ENCODE results near the gene TPTE.
"Not testable (repeated sequence)": the region's sequence is repeated elsewhere in the genome, so short reads cannot be mapped to it uniquely, and the experiment has no call there.

DNA sequence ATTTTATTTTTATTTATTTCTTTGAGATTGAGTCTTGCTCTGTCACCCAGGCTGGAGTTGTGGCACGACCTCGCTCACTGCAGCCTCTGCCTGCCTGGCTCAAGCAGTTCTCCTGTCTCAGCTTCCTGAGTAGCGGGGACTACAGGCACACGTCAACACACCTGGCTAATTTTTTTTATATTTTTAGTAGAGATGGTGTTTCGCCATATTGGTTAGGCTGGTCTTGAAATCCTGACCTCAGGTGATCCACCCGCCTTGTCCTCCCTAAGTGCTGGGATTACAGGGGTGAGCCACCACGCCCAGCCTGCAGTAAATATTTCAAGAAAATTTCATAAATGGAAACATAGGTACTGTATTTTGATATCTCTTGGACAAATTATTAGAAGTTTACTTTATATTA, 43.6 kb upstream of the TPTE start:
- TF ChIP-seq, protein P1, sequence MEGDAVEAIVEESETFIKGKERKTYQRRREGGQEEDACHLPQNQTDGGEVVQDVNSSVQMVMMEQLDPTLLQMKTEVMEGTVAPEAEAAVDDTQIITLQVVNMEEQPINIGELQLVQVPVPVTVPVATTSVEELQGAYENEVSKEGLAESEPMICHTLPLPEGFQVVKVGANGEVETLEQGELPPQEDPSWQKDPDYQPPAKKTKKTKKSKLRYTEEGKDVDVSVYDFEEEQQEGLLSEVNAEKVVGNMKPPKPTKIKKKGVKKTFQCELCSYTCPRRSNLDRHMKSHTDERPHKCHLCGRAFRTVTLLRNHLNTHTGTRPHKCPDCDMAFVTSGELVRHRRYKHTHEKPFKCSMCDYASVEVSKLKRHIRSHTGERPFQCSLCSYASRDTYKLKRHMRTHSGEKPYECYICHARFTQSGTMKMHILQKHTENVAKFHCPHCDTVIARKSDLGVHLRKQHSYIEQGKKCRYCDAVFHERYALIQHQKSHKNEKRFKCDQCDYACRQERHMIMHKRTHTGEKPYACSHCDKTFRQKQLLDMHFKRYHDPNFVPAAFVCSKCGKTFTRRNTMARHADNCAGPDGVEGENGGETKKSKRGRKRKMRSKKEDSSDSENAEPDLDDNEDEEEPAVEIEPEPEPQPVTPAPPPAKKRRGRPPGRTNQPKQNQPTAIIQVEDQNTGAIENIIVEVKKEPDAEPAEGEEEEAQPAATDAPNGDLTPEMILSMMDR (IDR thresholded peaks at IDR 0.05; ENCODE audit: poor library complexity), result not testable (repeated sequence)
- TF ChIP-seq EZH2 (IDR thresholded peaks at IDR 0.05; ENCODE audit: borderline replicate concordance); EZH2phosphoT487 (IDR thresholded peaks at IDR 0.05; ENCODE audit: low read depth, severe bottlenecking, unreplicated experiment): not testable (repeated sequence)
